Measurements from ENCODE around the gene HSPG2.

The HSPG2 gene

GRCh38 chr1:21961799-21962198, 24.7 kb upstream of the HSPG2 start:
- no peaks in the 10 kb centered on the region for H3K36me3 ChIP-seq (ENCODE audit: insufficient read depth, low read length)
- no peak overlapping the region for H3K4me2 ChIP-seq (ENCODE audit: low read length)
- H2AFZ ChIP-seq (ENCODE audit: low read length): no peak overlapping the region
- no peak overlapping the region for H3K4me3 ChIP-seq (ENCODE audit: low read depth, low read length, poor library complexity, severe bottlenecking)
- no peak for TF ChIP-seq CTCF (IDR thresholded peaks at IDR 0.05; ENCODE audit: low read length)
- no peak for TF ChIP-seq EZH2 (IDR thresholded peaks at IDR 0.05; ENCODE audit: borderline replicate concordance, low read length)
- H3K9ac ChIP-seq (ENCODE audit: low read length): no peak overlapping the region
- no peaks in the 10 kb centered on the region for H3K4me1 ChIP-seq (ENCODE audit: insufficient read depth, low read length, severe bottlenecking)
- no peaks in the 10 kb centered on the region for H3K9me2 ChIP-seq (ENCODE audit: low read depth, low read length)
- no peaks in the 10 kb centered on the region for H3K27me3 ChIP-seq (ENCODE audit: insufficient read depth, low read length)
- no peaks in the 10 kb centered on the region for H3K9me3 ChIP-seq (ENCODE audit: low read length)
- H3K79me2 ChIP-seq (ENCODE audit: insufficient read depth, low read length): no peaks in the 10 kb centered on the region
- no peaks in the 10 kb centered on the region for H4K20me1 ChIP-seq (ENCODE audit: insufficient read depth, low read length)
- no peaks in the 10 kb centered on the region for H3F3A ChIP-seq (ENCODE audit: insufficient read depth, low read length)
- no peak overlapping the region for H3K27ac ChIP-seq (ENCODE audit: low read depth, low read length, poor library complexity, severe bottlenecking)

GRCh38 chr1:21961337-21961736, 24.2 kb upstream of the HSPG2 start:
- no peaks in the 10 kb centered on the region for H3F3A ChIP-seq (ENCODE audit: insufficient read depth, low read length)
- no peaks in the 10 kb centered on the region for H3K27me3 ChIP-seq (ENCODE audit: insufficient read depth, low read length)
- H3K4me3 ChIP-seq (ENCODE audit: low read depth, low read length, poor library complexity, severe bottlenecking): no peak overlapping the region
- H3K36me3 ChIP-seq (ENCODE audit: insufficient read depth, low read length): no peaks in the 10 kb centered on the region
- H4K20me1 ChIP-seq (ENCODE audit: insufficient read depth, low read length): no peaks in the 10 kb centered on the region
- no peaks in the 10 kb centered on the region for H3K4me1 ChIP-seq (ENCODE audit: insufficient read depth, low read length, severe bottlenecking)
- no peaks in the 10 kb centered on the region for H3K9me2 ChIP-seq (ENCODE audit: low read depth, low read length)
- H3K79me2 ChIP-seq (ENCODE audit: insufficient read depth, low read length): no peaks in the 10 kb centered on the region
- no peak overlapping the region for H3K27ac ChIP-seq (ENCODE audit: low read depth, low read length, poor library complexity, severe bottlenecking)
- H3K9me3 ChIP-seq (ENCODE audit: low read length): no peaks in the 10 kb centered on the region
- no peak for TF ChIP-seq EZH2 (IDR thresholded peaks at IDR 0.05; ENCODE audit: borderline replicate concordance, low read length)
- no peak for TF ChIP-seq CTCF (IDR thresholded peaks at IDR 0.05; ENCODE audit: low read length)
- no peak overlapping the region for H2AFZ ChIP-seq (ENCODE audit: low read length)
- no peak overlapping the region for H3K4me2 ChIP-seq (ENCODE audit: low read length)
- H3K9ac ChIP-seq (ENCODE audit: low read length): no peak overlapping the region

GRCh38 chr1:21956720-21957552, 19.8 kb upstream of the HSPG2 start:
- Histone ChIP-seq H3K27ac (ENCODE audit: low read depth, low read length, poor library complexity, severe bottlenecking) (no peak overlapping the region), H3K36me3 (ENCODE audit: insufficient read depth, low read length) (no peaks in the 10 kb centered on the region), H3K4me2 (ENCODE audit: low read length) (no peak overlapping the region)

More at GRCh38 chr1:21956720-21957552, 19.8 kb upstream of the HSPG2 start:
- H3K4me1 ChIP-seq (ENCODE audit: insufficient read depth, low read length, severe bottlenecking): no peaks in the 10 kb centered on the region
- H3K27me3 ChIP-seq (ENCODE audit: insufficient read depth, low read length): no peaks in the 10 kb centered on the region
- no peaks in the 10 kb centered on the region for H3K9me2 ChIP-seq (ENCODE audit: low read depth, low read length)
- no peak overlapping the region for H2AFZ ChIP-seq (ENCODE audit: low read length)
- no peak for TF ChIP-seq CTCF (IDR thresholded peaks at IDR 0.05; ENCODE audit: low read length)
- no peak for TF ChIP-seq EZH2 (IDR thresholded peaks at IDR 0.05; ENCODE audit: borderline replicate concordance, low read length)
- no peak overlapping the region for H3K4me3 ChIP-seq (ENCODE audit: low read depth, low read length, poor library complexity, severe bottlenecking)
- no peaks in the 10 kb centered on the region for H3F3A ChIP-seq (ENCODE audit: insufficient read depth, low read length)
- H3K79me2 ChIP-seq (ENCODE audit: insufficient read depth, low read length): no peaks in the 10 kb centered on the region
- H3K9me3 ChIP-seq (ENCODE audit: low read length): no peaks in the 10 kb centered on the region
- no peak overlapping the region for H3K9ac ChIP-seq (ENCODE audit: low read length)
- H4K20me1 ChIP-seq (ENCODE audit: insufficient read depth, low read length): no peaks in the 10 kb centered on the region

Data from OCI-LY1 (cell line).